ENCODE results near the gene RNF180.
A peak's percentile ranks its signal among the peaks of the same experiment; 100 is the strongest.
"Not testable (repeated sequence)": the region's sequence is repeated elsewhere in the genome, so short reads cannot be mapped to it uniquely, and the experiment has no call there.

The RNF180 gene

GRCh38 chr5:64285188-64286130, 119.8 kb downstream of the RNF180 start:
- no peak for DNase-seq

GRCh38 chr5:64286381-64286780, 120.7 kb downstream of the RNF180 start:
- DNase-seq, result no peak

GRCh38 chr5:64288496-64288895, 122.9 kb downstream of the RNF180 start:
- not testable (repeated sequence) for DNase-seq

GRCh38 chr5:64292611-64293215, 127.1 kb downstream of the RNF180 start:
- no peak for DNase-seq

GRCh38 chr5:64295101-64295500, 129.5 kb downstream of the RNF180 start:
- DNase-seq, result peak; percentile 83

- DNase-seq, result no peak
These were observed 132.9 kb downstream of the RNF180 start for GRCh38 chr5:64298586-64298985.

- DNase-seq, result no peak
These were observed 134.2 kb downstream of the RNF180 start for GRCh38 chr5:64299805-64300204.

- DNase-seq, result peak; percentile 25
These were observed 135.9 kb downstream of the RNF180 start for GRCh38 chr5:64301566-64301965.

- no peak for DNase-seq
These were observed 142.5 kb downstream of the RNF180 start for GRCh38 chr5:64308135-64308534.

- DNase-seq, result peak; percentile 2
These were observed 146.8 kb downstream of the RNF180 start for GRCh38 chr5:64312491-64312890.

GRCh38 chr5:64315778-64316177, 150.1 kb downstream of the RNF180 start:
- DNase-seq, result no peak

- no peak for DNase-seq
These were observed 152.5 kb downstream of the RNF180 start for GRCh38 chr5:64318175-64318574.

GRCh38 chr5:64323591-64323990, 157.9 kb downstream of the RNF180 start:
- DNase-seq, result no peak

GRCh38 chr5:64330728-64331231, 165.1 kb downstream of the RNF180 start:
- DNase-seq, result peak; percentile 9

- DNase-seq, result no peak
These were observed 166.1 kb downstream of the RNF180 start for GRCh38 chr5:64331597-64332277.

GRCh38 chr5:64333886-64334285, 168.2 kb downstream of the RNF180 start:
- DNase-seq, result no peak

GRCh38 chr5:64339769-64340168, 174.1 kb downstream of the RNF180 start:
- no peak for DNase-seq

- no peak for DNase-seq
These were observed 174.7 kb downstream of the RNF180 start for GRCh38 chr5:64340293-64340692.

GRCh38 chr5:64341340-64341739, 175.7 kb downstream of the RNF180 start:
- no peak for DNase-seq

- DNase-seq, result no peak
These were observed 178.9 kb downstream of the RNF180 start for GRCh38 chr5:64344501-64344900.

GRCh38 chr5:64347309-64347708, 181.7 kb downstream of the RNF180 start:
- no peak for DNase-seq

GRCh38 chr5:64364426-64364825, 198.8 kb downstream of the RNF180 start:
- DNase-seq, result no peak

GRCh38 chr5:64384765-64385164, 219.1 kb downstream of the RNF180 start:
- DNase-seq, result no peak

Measured in NCI-H2171 treated with DMSO at 0.1 percent for 48 hours (cell line).